ENCODE data around the gene CYB5R2.

Gene CYB5R2

DNA sequence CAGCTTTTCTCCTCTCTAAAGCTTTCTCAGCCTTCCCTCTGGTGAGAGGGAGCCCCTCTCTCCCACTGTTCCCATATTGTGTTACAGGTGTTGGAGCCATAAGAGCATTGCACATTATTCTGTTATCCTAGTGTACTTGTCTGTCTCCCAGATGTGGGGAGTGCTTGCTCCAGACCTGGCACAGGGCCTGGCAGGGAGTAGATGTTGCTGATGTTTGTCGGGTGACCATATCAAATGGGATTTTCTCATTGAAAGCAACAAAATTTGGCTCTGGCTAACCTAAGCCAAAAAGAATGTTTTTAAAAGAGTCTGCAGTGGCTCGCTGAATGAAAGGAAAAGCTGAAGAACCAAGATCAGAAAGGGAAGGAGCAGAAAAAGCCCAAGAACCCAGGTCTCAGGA, 41.1 kb downstream of the CYB5R2 start:
- Histone ChIP-seq H3K36me3 (peaks cover 41 to 89% (median 77%) of the 10 kb centered on the region in 3 donors), H3K4me3 (no peak overlapping the region), H3K4me1 (peaks cover 0 to 3% (median 0%) of the 10 kb centered on the region in 4 donors), H3K9me3 (no peaks in the 10 kb centered on the region), H3K27ac (no peak overlapping the region), H3K27me3 (no peaks in the 10 kb centered on the region)
- TF ChIP-seq, protein P1, sequence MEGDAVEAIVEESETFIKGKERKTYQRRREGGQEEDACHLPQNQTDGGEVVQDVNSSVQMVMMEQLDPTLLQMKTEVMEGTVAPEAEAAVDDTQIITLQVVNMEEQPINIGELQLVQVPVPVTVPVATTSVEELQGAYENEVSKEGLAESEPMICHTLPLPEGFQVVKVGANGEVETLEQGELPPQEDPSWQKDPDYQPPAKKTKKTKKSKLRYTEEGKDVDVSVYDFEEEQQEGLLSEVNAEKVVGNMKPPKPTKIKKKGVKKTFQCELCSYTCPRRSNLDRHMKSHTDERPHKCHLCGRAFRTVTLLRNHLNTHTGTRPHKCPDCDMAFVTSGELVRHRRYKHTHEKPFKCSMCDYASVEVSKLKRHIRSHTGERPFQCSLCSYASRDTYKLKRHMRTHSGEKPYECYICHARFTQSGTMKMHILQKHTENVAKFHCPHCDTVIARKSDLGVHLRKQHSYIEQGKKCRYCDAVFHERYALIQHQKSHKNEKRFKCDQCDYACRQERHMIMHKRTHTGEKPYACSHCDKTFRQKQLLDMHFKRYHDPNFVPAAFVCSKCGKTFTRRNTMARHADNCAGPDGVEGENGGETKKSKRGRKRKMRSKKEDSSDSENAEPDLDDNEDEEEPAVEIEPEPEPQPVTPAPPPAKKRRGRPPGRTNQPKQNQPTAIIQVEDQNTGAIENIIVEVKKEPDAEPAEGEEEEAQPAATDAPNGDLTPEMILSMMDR (IDR thresholded peaks at IDR 0.05) = no peak
- intact Hi-C loops (cut with DNase I; ENCODE audit: low total_unique reads) = no loop called here
- no peak for DNase-seq

DNA sequence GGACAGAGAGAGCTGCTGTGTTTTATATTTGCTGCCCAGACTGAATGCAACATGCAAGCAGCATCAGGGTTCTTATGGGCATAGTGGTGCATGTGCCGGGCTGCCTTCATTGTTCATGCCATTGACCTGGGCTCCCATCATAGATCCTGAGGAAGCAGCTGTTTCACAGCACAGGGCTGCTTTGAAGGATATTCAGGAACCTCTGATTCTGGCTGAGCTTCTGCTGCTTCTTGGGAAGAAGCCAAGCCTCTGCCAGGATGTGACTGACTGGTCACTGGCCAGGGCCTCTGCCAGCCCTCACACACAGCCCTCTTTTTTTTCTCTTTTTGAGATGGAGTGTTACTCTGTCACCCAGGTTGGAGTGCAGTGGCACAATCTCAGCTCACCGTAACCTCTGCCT, 43.3 kb downstream of the CYB5R2 start:
- Histone ChIP-seq H3K27me3 (no peaks in the 10 kb centered on the region), H3K4me3 (no peak overlapping the region), H3K36me3 (peaks cover 41 to 88% (median 88%) of the 10 kb centered on the region in 3 donors), H3K27ac (no peak overlapping the region), H3K4me1 (no peaks in the 10 kb centered on the region), H3K9me3 (no peaks in the 10 kb centered on the region)
- DNase-seq = no peak
- TF ChIP-seq, protein P1 (IDR thresholded peaks at IDR 0.05) = no peak
- intact Hi-C loops (cut with DNase I; ENCODE audit: low total_unique reads) = no loop called here

DNA sequence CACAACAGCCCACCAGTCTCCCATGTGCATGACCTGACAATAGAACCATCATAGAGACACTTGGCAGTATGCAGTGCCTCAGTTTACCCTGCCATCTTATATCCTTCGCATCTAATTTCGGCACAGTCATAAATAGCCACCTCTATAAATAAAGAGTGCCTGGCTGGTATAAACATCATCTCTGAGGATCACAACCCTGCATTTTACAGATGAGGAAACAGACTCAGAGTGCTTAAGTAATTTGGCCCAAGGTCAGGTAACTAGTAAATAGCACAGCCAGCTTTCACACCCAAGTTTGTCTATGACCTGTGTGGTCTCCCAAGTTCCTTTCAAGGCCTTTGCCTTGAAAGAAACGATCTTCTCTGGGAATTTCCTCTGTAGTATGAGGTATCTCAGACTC, 44.6 kb downstream of the CYB5R2 start:
- H3K36me3 ChIP-seq = peaks cover 38 to 83% (median 77%) of the 10 kb centered on the region in 3 donors
- intact Hi-C loops (cut with DNase I; ENCODE audit: low total_unique reads) = no loop called here

DNA sequence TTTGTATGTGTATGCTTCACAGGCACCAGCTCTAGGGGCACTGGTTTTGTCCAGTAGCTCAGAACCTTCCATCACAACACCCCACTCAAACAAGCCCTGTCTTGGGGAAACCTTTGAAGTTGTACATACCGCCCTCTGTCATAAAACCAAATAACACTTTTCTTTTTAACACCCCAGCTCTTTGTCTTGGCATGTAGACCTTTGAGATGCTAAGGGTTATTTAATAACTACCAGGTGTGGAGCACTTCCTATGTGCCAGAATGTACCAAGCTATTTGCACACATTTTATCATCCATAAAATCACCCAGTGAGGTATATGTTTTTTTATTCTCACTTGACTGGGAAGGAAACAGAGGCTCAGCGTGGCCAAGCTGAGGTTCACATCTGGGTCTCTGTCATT, 50.6 kb downstream of the CYB5R2 start:
- Histone ChIP-seq H3K9me3 (no peaks in the 10 kb centered on the region), H3K4me3 (no peak overlapping the region), H3K4me1 (no peaks in the 10 kb centered on the region), H3K27me3 (no peaks in the 10 kb centered on the region), H3K27ac (no peak overlapping the region), H3K36me3 (peaks cover 19 to 67% (median 47%) of the 10 kb centered on the region in 3 donors)
- intact Hi-C loops (cut with DNase I; ENCODE audit: low total_unique reads) = no loop called here
- DNase-seq = no peak
- TF ChIP-seq, protein P1 (IDR thresholded peaks at IDR 0.05) = no peak

More for the DNA sequence above, 44.6 kb downstream of the CYB5R2 start:
- no peaks in the 10 kb centered on the region for H3K4me1 ChIP-seq
- H3K27me3 ChIP-seq = no peaks in the 10 kb centered on the region
- no peaks in the 10 kb centered on the region for H3K9me3 ChIP-seq
- no peak for DNase-seq
- TF ChIP-seq, protein P1 (IDR thresholded peaks at IDR 0.05) = no peak
- no peak overlapping the region for H3K4me3 ChIP-seq
- H3K27ac ChIP-seq = no peak overlapping the region

DNA sequence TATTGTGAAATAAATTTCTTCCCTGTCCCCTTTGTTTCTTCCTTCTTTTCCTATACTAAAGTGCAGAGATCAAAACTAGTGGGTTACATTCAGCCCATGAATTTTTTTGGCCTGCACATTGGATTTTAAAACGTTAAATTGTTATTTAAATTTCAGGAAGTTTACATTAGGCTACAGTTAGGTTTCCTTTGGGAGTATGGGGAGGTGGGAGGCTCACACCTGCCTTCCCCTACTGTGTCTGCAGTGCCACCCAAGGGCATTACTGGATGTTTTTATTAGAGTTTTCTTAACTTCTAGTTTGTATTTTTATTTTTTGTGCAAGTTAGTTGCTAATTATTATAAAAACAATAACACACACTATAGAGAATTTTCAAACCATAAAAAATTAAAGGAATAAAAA, 51.7 kb downstream of the CYB5R2 start:
- no peaks in the 10 kb centered on the region for H3K4me1 ChIP-seq
- TF ChIP-seq, protein P1 (IDR thresholded peaks at IDR 0.05) = no peak
- H3K27me3 ChIP-seq = no peaks in the 10 kb centered on the region

DNA sequence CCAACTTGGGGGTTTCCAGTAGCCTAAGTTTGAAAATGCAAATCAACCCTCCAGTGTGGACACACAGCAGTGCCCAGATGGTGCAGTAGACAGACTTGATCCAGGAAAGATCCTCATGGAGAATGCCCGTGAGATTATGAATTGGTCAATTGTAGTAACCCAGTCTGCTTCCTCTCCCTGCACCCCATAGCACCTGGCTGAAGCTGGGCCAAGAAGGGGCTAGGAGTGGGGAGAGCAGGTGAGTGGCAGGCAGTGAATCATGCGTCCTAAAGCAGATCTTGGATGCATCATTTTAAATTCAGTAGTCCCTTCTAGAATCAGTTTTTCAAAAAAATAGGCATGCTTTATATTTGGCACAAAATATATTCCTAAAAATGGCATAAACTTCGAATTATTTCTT, 52.2 kb downstream of the CYB5R2 start:
- DNase-seq = no peak
- H3K36me3 ChIP-seq = peaks cover 25 to 71% (median 41%) of the 10 kb centered on the region in 3 donors
- no peaks in the 10 kb centered on the region for H3K4me1 ChIP-seq
- H3K9me3 ChIP-seq = no peaks in the 10 kb centered on the region
- no peaks in the 10 kb centered on the region for H3K27me3 ChIP-seq
- H3K27ac ChIP-seq = no peak overlapping the region
- TF ChIP-seq, protein P1 (IDR thresholded peaks at IDR 0.05) = no peak
- intact Hi-C loops (cut with DNase I; ENCODE audit: low total_unique reads) = no loop called here
- no peak overlapping the region for H3K4me3 ChIP-seq

More for the DNA sequence above, 51.7 kb downstream of the CYB5R2 start:
- intact Hi-C loops (cut with DNase I; ENCODE audit: low total_unique reads) = no loop called here
- no peak overlapping the region for H3K27ac ChIP-seq
- DNase-seq = no peak
- H3K36me3 ChIP-seq = peaks cover 25 to 71% (median 46%) of the 10 kb centered on the region in 3 donors
- H3K4me3 ChIP-seq = no peak overlapping the region
- H3K9me3 ChIP-seq = no peaks in the 10 kb centered on the region

Data from tibial artery (tissue), 4 donors.